SK-N-SH (cell line): Measurements from ENCODE around the gene THUMPD2.

ENCODE experiments used
- FOSL2 ChIP-seq: IDR thresholded peaks from 2 replicates; pipeline ENCODE4 v1.4.0; 2012; ENCODE audit warnings: low read depth, mild to moderate bottlenecking, moderate library complexity, borderline replicate concordance
- POLR2AphosphoS5 ChIP-seq: IDR thresholded peaks from 2 replicates; pipeline ENCODE4 v1.6.1; 2012; ENCODE audit warnings: low read depth, low read length
- REST ChIP-seq: IDR thresholded peaks from 2 replicates; pipeline ENCODE4 v1.6.1; 2012; ENCODE audit warnings: mild to moderate bottlenecking, low read depth, low read length, moderate library complexity
- YY1 ChIP-seq: IDR thresholded peaks from 2 replicates; pipeline ENCODE4 v1.4.0; 2012; ENCODE audit warnings: low read depth, mild to moderate bottlenecking
- TF ChIP-seq, protein P1 (sequence below): fragments of 200-600 bp; sonication (generic); IDR thresholded peaks from 2 replicates; pipeline ENCODE4 v1.6.1; 2017; ENCODE audit warnings: antibody characterized with exemption, mild to moderate bottlenecking, moderate library complexity
- TF ChIP-seq, protein P2 (sequence below): fragments of 150-350 bp; IDR thresholded peaks from 2 replicates; pipeline ENCODE4 v1.6.1; 2016; ENCODE audit warnings: mild to moderate bottlenecking, low read depth, low read length

- TF ChIP-seq POLR2AphosphoS5 (no peak), FOSL2 (no peak), REST (no peak), YY1 (no peak)
- TF ChIP-seq, protein P1, sequence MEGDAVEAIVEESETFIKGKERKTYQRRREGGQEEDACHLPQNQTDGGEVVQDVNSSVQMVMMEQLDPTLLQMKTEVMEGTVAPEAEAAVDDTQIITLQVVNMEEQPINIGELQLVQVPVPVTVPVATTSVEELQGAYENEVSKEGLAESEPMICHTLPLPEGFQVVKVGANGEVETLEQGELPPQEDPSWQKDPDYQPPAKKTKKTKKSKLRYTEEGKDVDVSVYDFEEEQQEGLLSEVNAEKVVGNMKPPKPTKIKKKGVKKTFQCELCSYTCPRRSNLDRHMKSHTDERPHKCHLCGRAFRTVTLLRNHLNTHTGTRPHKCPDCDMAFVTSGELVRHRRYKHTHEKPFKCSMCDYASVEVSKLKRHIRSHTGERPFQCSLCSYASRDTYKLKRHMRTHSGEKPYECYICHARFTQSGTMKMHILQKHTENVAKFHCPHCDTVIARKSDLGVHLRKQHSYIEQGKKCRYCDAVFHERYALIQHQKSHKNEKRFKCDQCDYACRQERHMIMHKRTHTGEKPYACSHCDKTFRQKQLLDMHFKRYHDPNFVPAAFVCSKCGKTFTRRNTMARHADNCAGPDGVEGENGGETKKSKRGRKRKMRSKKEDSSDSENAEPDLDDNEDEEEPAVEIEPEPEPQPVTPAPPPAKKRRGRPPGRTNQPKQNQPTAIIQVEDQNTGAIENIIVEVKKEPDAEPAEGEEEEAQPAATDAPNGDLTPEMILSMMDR, result no peak
- TF ChIP-seq, protein P2, sequence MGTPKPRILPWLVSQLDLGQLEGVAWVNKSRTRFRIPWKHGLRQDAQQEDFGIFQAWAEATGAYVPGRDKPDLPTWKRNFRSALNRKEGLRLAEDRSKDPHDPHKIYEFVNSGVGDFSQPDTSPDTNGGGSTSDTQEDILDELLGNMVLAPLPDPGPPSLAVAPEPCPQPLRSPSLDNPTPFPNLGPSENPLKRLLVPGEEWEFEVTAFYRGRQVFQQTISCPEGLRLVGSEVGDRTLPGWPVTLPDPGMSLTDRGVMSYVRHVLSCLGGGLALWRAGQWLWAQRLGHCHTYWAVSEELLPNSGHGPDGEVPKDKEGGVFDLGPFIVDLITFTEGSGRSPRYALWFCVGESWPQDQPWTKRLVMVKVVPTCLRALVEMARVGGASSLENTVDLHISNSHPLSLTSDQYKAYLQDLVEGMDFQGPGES, result no peak
Observed at GRCh38 chr2:39735648-39736047, 43.4 kb downstream of the THUMPD2 start.
